CD4-positive, alpha-beta T cell treated with Interferon gamma for 1 hour (primary cell): ENCODE measurements around the gene COQ8B.
A peak's percentile ranks its signal among the peaks of the same experiment; 100 is the strongest.
"Not testable (repeated sequence)": the region's sequence is repeated elsewhere in the genome, so short reads cannot be mapped to it uniquely, and the experiment has no call there.

Experiments
- DNase-seq: peaks from one replicate; pipeline ENCODE4 v3.0.0-alpha.2; 2020

Gene COQ8B

GRCh38 chr19:40716482-40717324 lies at the start of gene COQ8B, which contains the start of gene ITPKC:
Gene COQ8B (minus strand): TSS chr19:40716886. CDS start chr19:40714632, 2,254 bp downstream.
Gene ITPKC (plus strand): TSS chr19:40717112. CDS start chr19:40717136, 24 bp downstream.
- DNase-seq = peak; percentile 98

GRCh38 chr19:40766385-40766784 lies 49.7 kb upstream of the COQ8B start:
- not testable (repeated sequence) for DNase-seq

- no peak for DNase-seq
Measured at GRCh38 chr19:40763963-40764362, 47.3 kb upstream of the COQ8B start.

- no peak for DNase-seq
Measured at GRCh38 chr19:40763526-40763925, 46.8 kb upstream of the COQ8B start.

GRCh38 chr19:40762754-40763470 lies 46.2 kb upstream of the COQ8B start:
- DNase-seq = no peak

GRCh38 chr19:40759352-40759751 lies 42.7 kb upstream of the COQ8B start:
- no peak for DNase-seq

GRCh38 chr19:40758491-40758890 lies 41.8 kb upstream of the COQ8B start:
- DNase-seq = no peak

- peak; percentile 5 for DNase-seq
Measured at GRCh38 chr19:40756502-40757110, 39.9 kb upstream of the COQ8B start.

- DNase-seq = no peak
Measured at GRCh38 chr19:40755791-40756190, 39.1 kb upstream of the COQ8B start.

GRCh38 chr19:40755248-40755624 lies 38.5 kb upstream of the COQ8B start:
- DNase-seq = no peak

- DNase-seq = peak; percentile 15
Measured at GRCh38 chr19:40754611-40755247, 38.0 kb upstream of the COQ8B start.

- DNase-seq = no peak
Measured at GRCh38 chr19:40752257-40752781, 35.6 kb upstream of the COQ8B start.

GRCh38 chr19:40750874-40751537 lies 34.3 kb upstream of the COQ8B start, which contains the start of gene SNRPA:
Gene SNRPA (plus strand): TSS chr19:40751203. CDS start chr19:40751409, 206 bp downstream.
- DNase-seq = peak; percentile 94

- peak; percentile 100 for DNase-seq
Measured at GRCh38 chr19:40750058-40750873, 33.6 kb upstream of the COQ8B start, which contains the start of gene ACTMAP. Gene ACTMAP (minus strand): TSS chr19:40750477. CDS start chr19:40749803, 674 bp downstream.

GRCh38 chr19:40747536-40747935 lies 30.9 kb upstream of the COQ8B start:
- no peak for DNase-seq

GRCh38 chr19:40745402-40745780 lies 28.7 kb upstream of the COQ8B start:
- DNase-seq = no peak

- peak; percentile 15 for DNase-seq
Measured at GRCh38 chr19:40744554-40745401, 28.1 kb upstream of the COQ8B start.

GRCh38 chr19:40743926-40744325 lies 27.2 kb upstream of the COQ8B start:
- DNase-seq = no peak

GRCh38 chr19:40742886-40743285 lies 26.2 kb upstream of the COQ8B start:
- DNase-seq = no peak

GRCh38 chr19:40742477-40742876 lies 25.8 kb upstream of the COQ8B start:
- DNase-seq = no peak
